ENCODE results near the gene PSG7.

DNA sequence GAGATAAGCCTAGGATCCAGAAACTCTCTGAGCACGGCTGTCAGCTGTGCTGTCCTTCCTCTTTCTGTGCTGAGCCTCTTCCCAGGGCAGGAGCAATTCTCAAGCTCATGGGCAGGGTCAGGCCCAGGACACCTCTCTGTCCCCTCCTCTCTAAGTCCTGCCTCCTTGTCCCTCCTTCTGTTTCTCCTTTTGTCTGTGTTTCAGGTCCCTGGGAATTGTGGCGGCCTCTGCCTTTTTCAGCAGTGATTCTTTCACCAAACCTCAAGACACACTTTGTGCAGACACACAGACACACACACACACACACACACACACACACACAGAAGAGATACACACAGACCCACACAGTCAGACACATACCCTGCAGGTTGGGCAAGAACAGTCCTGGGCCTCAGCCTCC lies 57.4 kb downstream of the PSG7 start, which contains the start of gene PSG1:
- TF ChIP-seq, protein P1, sequence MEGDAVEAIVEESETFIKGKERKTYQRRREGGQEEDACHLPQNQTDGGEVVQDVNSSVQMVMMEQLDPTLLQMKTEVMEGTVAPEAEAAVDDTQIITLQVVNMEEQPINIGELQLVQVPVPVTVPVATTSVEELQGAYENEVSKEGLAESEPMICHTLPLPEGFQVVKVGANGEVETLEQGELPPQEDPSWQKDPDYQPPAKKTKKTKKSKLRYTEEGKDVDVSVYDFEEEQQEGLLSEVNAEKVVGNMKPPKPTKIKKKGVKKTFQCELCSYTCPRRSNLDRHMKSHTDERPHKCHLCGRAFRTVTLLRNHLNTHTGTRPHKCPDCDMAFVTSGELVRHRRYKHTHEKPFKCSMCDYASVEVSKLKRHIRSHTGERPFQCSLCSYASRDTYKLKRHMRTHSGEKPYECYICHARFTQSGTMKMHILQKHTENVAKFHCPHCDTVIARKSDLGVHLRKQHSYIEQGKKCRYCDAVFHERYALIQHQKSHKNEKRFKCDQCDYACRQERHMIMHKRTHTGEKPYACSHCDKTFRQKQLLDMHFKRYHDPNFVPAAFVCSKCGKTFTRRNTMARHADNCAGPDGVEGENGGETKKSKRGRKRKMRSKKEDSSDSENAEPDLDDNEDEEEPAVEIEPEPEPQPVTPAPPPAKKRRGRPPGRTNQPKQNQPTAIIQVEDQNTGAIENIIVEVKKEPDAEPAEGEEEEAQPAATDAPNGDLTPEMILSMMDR (conservative IDR thresholded peaks at IDR 0.05) = no peak
- no peak for TF ChIP-seq ZFX (IDR thresholded peaks at IDR 0.05)
